HG02870 (cell line): ENCODE data around the gene NPB.

ENCODE experiments used
- ATAC-seq: cut with Tn5 transposase; IDR thresholded peaks from one replicate; pipeline ENCODE4 v1.9.1; 2021; ENCODE audit warnings: mild to moderate bottlenecking, moderate library complexity; ENCODE audit not compliant: unreplicated experiment

NPB gene

DNA sequence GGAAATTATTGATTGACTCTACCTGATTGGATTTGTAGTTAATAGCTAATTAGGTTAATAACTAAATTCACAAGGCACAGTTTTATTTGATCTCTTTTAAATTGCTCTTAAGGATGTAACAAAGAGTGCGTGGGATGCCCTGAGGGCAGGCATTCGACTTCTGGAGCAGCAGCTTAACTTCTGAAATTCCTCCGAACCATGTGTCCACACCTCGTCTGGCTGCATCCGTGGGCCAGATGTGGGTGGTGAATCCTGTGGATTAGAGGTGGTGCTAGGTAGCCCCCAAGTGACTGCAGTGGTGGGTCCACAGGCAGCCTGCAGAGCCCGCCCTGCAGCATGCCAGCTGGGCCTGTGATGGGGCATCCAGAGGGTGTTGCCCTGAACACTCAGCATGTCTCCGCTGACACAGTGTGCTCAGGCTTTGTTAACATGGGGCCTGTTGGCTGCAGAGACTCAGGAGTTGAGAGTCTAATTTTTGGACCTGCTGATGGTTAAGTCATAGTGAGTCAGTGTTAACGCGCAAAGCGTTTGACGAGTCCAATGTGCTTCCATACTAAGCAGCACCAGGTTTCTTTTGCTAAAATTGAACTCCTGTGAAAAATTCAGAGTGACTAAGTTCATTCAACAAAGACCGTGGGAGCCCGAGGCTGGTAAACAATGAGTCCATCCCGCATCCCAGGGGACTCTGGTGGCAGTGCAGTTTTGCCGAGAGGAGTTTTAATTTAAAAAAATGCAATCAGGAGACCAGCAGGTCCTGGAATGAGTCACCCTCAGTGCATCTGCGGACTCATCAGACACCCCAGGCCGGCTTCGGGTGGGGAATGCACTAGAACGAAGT lies 3.8 kb upstream of the NPB start:
- no peak for ATAC-seq

DNA sequence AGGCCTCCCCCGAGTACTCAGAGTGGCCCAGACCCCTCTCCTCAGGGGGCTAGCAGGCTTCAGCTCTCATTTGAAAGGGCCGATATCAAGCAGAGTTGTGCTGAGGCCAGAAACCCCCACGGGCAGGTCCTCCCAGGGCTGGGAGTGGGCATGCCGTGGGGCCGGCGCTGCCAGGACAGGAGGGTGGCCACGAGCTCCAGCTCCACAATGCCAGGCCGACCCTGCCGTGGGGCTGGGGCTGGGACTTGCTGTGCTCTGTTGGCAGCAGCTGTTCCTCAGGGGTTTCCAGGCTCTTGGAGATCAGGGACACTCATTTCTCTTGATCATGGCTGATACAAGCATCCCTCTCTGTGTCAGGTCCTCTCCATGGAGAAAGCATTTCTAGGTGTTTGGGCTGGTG lies 3.2 kb upstream of the NPB start:
- no peak for ATAC-seq

GRCh38 chr17:81899514-81900166 lies 2.4 kb upstream of the NPB start:
- ATAC-seq = no peak

GRCh38 chr17:81900181-81900820 lies 1.7 kb upstream of the NPB start:
- ATAC-seq = no peak

DNA sequence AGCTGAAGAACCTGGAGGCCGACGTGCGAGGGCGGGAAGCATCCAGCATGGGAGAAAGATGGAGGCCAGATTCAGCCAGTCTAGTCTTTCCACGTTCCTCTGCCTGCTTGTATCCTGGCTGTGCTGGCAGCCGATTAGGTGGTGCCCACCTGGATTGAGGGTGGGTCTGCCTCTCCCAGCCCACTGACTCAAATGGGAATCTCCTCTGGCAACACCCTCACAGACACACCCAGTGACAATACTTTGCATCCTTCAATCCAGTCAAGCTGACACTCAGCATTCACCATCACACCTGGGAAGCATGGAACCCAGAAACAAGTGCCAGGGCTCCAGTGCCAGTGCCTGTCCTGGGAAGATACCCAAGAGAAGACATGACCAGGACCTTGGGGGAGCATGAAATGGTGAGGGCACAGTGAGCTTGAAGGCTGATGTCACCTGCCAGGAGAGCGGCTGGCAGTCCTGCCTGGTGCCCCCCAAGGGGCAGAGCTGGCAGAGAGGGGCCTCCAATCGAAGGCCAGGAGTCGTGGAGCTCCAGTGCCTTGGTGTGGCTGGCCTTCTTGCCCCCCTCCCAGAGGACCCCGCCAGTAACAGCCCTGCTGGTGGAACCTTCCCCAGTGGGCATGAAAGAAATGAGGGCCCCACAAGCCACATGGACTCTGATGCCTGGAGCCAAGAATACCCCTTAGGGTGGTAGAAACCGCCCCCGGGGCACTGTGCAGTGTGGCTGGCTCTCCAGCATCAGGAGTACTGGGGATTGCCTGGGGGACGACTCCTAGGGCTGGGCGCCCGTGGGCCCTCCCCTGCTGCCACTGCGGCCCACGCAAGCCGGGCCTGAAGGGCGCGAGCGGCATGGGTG lies 643 bp upstream of the NPB start:
- ATAC-seq = no peak

- ATAC-seq = no peak
Observed at GRCh38 chr17:81902653-81903414, 796 bp downstream of the NPB start.

GRCh38 chr17:81903415-81903831 lies 1.4 kb downstream of the NPB start:
- ATAC-seq = no peak

GRCh38 chr17:81903896-81904599 lies 2.0 kb downstream of the NPB start:
- ATAC-seq = no peak

DNA sequence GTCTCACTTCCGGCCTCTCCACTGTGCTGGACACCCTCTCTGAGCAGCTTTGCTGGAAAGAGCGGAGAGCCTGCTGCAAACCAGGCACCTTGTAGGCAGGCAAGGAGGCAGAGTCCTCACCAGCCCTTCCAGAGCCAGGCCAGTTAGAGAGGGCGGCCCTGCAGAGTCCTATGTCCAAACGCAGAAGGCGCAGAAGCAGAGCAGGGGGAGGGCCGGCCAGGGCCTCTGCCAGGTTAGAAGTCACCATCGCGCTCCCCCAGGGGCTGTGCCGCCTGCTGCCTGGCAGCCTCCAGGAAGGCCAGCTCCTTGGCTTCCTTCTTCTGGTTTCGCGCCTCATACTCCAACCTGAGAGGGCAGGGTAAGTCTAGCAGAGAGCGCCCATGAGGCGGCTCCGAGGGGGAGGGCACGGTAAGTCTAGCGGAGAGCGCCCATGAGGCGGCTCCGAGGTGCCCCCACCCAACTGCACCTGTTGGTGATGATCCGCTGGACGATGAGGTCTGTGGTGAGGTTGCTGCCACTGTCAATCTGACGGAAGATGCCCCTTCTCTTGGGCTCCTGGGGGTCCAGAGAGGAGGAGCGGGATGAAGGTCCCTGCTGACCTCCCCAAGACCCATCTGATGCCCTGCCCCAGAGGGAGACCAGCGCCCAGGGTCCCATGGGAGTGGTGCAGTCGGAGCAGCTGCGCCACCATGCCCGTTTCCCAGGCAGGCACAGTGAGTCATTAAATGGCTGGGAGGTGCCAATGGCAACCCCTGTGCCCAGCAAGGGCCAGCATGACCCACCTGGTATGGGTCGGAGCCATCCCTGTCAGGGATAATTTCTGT lies 2.8 kb downstream of the NPB start:
- ATAC-seq = no peak

DNA sequence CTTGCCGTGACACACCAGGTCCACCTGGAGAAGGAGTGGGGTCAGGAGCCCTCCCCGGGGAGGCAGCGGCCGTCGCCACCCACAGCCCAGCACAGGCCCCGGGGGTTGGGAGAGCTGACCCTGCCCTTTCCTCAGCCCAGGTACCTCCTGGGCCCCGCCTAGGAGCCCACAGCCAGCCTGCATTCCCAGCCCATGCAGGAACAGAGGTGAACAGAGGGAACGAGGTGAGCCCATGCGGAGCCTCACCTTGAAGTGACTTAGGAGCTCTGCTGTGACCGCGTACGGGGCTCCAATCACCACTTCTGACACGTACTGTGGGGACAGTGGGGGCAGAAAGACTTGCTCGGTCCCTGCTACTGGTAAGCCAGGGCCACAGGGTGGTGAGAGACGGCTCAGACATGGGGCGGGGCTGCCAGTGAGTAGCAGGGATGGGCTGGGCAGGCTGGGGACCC lies 3.4 kb downstream of the NPB start:
- ATAC-seq = no peak

- no peak for ATAC-seq
Observed at GRCh38 chr17:81905993-81906392, 4.0 kb downstream of the NPB start.

- no peak for ATAC-seq
Observed at GRCh38 chr17:81906476-81907218, 4.6 kb downstream of the NPB start.

DNA sequence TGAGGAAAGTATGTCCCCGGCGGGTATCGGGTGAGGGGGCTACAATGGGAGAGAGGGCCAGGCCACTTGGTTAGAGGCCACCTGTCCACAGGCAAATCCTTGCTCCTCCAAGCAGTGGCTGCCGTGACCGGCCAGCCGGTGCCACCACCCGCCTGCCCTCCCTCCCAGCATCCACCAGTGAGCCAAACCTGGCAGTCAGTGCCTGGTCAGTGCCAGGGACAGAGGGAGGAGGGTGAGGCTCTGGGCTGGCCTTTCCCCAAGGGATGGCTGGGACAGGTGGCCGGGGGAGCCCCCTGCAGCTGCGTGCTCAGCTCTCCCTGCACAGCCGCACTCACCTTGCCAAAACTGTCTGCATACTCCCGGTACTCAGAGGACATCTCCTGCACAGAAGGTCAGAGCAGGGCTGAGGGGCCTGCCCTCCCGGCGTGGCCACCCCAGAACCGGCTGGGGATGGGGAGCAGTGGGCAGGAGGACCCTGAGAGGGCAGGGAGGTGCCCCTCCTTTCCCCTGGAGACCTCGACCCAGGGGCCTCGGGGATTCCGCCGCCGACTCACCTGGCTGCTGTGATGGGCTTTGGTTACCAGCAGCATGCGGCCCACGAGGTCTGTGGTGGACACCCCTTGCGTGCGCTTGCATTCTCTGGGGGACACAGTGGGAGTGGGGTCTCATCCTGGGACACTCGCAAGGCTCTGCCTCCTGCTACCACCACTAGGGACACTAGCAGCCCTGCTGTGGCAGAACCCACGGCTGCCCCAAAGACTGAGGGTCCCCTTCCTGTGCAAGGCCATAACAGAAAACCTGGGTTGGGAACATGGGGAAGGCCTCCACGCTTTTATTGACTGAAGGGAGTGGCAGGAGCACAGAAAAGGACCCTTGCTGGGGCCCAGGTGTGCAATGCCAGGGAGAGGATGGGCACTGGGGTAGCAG lies 5.4 kb downstream of the NPB start:
- ATAC-seq = no peak

DNA sequence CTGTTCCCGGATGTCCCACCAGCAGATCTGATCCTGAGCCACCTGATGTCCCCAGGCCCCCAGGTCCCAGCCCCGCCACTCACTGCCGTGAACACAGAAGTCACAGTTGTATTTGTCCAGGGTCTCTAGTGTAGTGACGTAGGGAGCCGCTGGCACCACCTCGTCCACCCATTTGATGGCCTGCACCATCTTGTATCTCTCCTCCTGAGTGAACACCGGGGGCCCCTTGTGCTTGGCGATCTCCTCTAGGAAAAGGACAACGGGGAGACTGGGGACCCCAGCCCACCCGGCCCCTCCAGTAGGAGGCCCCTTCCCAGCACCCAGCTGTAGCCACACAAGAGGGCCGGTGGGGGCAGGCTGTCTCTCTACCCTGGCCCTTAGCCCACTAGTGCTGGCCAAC lies 6.8 kb downstream of the NPB start:
- ATAC-seq = no peak

DNA sequence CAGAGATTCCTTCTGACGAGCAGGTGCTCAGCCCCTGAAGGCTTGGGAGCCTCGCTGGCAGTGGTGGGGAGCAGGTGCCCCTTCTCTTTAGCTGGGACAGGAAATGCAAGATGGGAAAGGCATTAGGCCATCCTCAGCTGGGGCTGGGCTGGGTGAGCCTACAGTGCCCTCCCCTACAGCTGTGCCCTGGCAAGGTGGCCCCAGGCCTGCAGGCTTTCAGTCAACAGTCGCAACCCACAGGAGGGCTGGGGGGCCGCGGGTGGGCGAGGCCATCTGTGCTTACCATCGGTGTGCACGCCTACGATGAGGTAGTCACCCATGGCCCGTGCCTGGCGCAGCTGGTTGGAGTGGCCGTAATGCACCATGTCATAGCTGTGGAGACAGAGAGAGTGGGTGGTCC lies 7.2 kb downstream of the NPB start:
- ATAC-seq = no peak

DNA sequence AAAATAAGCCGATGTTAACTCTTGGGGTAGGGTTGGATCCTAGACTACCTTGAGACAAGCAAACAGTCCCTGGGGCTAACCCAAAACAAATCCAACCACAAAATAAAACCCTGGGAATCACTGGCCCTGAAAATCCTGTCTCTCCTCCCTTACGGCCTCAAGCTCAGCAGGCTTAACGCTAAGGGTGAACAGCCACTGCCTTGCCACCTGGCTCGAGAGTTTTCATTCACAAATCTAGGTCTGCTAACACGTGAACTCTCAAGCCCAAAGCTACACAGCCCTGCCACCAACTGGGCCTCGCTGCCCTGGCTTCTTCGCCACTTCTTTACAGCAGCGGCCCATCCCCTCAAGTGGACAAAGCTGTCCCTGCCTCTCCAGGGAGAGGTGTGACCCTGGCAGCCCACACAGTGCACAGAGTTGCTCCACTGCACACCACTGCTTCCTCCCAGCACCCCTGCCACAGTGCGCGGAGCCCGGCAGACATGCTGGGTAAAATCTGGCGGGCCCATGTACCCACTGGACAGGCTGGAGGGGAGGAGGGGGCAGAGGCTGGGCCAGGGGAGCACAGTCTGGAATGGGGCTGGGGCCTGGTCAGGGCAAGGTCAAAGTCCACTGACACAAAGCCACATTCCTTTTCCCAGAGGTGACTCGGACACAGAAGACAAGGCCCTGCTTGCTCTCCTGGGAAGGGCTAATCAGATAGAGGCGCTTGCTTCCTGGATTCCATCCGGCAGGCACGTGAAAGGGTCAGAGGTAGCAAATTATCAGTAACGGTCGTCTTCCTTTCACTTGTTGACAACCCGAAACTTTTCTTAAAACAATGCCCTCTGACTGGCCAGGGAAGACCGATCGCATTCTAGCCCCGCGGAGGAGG lies 8.2 kb downstream of the NPB start:
- ATAC-seq = no peak
